ENCODE measurements around the gene HECW1.
"Not testable (repeated sequence)": the region's sequence is repeated elsewhere in the genome, so short reads cannot be mapped to it uniquely, and the experiment has no call there.

HECW1 gene

GRCh38 chr7:43481902-43482678 is 369.6 kb downstream of the HECW1 start:
- DNase-seq = no peak

GRCh38 chr7:43482679-43483252 is 370.3 kb downstream of the HECW1 start:
- no peak for DNase-seq

- DNase-seq = peak; percentile 34
These were observed 372.4 kb downstream of the HECW1 start for GRCh38 chr7:43484678-43485395.

GRCh38 chr7:43485580-43485979 is 373.1 kb downstream of the HECW1 start:
- DNase-seq = no peak

GRCh38 chr7:43486008-43486407 is 373.6 kb downstream of the HECW1 start:
- not testable (repeated sequence) for DNase-seq

- no peak for DNase-seq
These were observed 374.2 kb downstream of the HECW1 start for GRCh38 chr7:43486634-43487033.

- no peak for DNase-seq
These were observed 375.3 kb downstream of the HECW1 start for GRCh38 chr7:43487731-43488073.

- DNase-seq = no peak
These were observed 376.8 kb downstream of the HECW1 start for GRCh38 chr7:43489257-43489656.

- DNase-seq = no peak
These were observed 377.6 kb downstream of the HECW1 start for GRCh38 chr7:43490016-43490415.

GRCh38 chr7:43491123-43491522 is 378.7 kb downstream of the HECW1 start:
- no peak for DNase-seq

GRCh38 chr7:43491984-43492383 is 379.5 kb downstream of the HECW1 start:
- DNase-seq = no peak

- DNase-seq = no peak
These were observed 380.4 kb downstream of the HECW1 start for GRCh38 chr7:43492896-43493295.

- no peak for DNase-seq
These were observed 383.1 kb downstream of the HECW1 start for GRCh38 chr7:43495572-43495971.

- DNase-seq = no peak
These were observed 384.1 kb downstream of the HECW1 start for GRCh38 chr7:43496596-43496995.

- no peak for DNase-seq
These were observed 389.4 kb downstream of the HECW1 start for GRCh38 chr7:43501870-43502269.

GRCh38 chr7:43502941-43503340 is 390.5 kb downstream of the HECW1 start:
- DNase-seq = no peak

- no peak for DNase-seq
These were observed 393.0 kb downstream of the HECW1 start for GRCh38 chr7:43505412-43505811.

GRCh38 chr7:43506460-43506859 is 394.0 kb downstream of the HECW1 start:
- DNase-seq = no peak

GRCh38 chr7:43508461-43508860 is 396.0 kb downstream of the HECW1 start:
- DNase-seq = no peak

- no peak for DNase-seq
These were observed 397.5 kb downstream of the HECW1 start for GRCh38 chr7:43509906-43510305.

GRCh38 chr7:43511029-43511428 is 398.6 kb downstream of the HECW1 start:
- no peak for DNase-seq

- no peak for DNase-seq
These were observed 399.5 kb downstream of the HECW1 start for GRCh38 chr7:43511769-43512515.

GRCh38 chr7:43513251-43513650 is 400.8 kb downstream of the HECW1 start:
- peak; percentile 34 for DNase-seq

Data from MV-4-11 (cell line).